Ectodermal cell (in vitro differentiated cells): Measurements from ENCODE around the gene AGMAT.

Experiments
- H3K27ac ChIP-seq: 2 replicates; pipeline ENCODE4 v1.7.0; 2013; ENCODE audit warnings: mild to moderate bottlenecking, low read depth, low read length; ENCODE audit not compliant: insufficient read depth, poor library complexity, severe bottlenecking
- H3K27me3 ChIP-seq: 2 replicates; pipeline ENCODE4 v1.7.0; 2013; ENCODE audit warnings: mild to moderate bottlenecking, low read length; ENCODE audit not compliant: insufficient read depth, control insufficient read depth, poor library complexity, severe bottlenecking
- H3K36me3 ChIP-seq: one replicate; pipeline ENCODE4 v1.7.0; 2013; ENCODE audit warnings: low read length; ENCODE audit not compliant: control insufficient read depth, insufficient read depth
- H3K4me1 ChIP-seq: one replicate; pipeline ENCODE4 v1.7.0; 2013; ENCODE audit warnings: low read length; ENCODE audit not compliant: control insufficient read depth, insufficient read depth
- H3K4me3 ChIP-seq: 2 replicates; pipeline ENCODE4 v1.7.0; 2013; ENCODE audit warnings: low read depth, low read length, control low read depth; ENCODE audit not compliant: insufficient read depth
- H3K9me3 ChIP-seq: 2 replicates; pipeline ENCODE4 v1.7.0; 2013; ENCODE audit warnings: mild to moderate bottlenecking, low read length, moderate library complexity; ENCODE audit not compliant: control insufficient read depth
- WGBS, 2 experiments: methylation state at CpG; one replicate each; pipeline ENCODE4 v1.1.7; 2013; ENCODE audit warnings: missing lambda C conversion rate in 2 of 2; 5-methylcytosine and 5-hydroxymethylcytosine counted together

The AGMAT gene

GRCh38 chr1:15583016-15583706, 1.7 kb downstream of the AGMAT start:
- WGBS, 2 experiments, result 91 to 94% methylated on average over 18 of the region's 18 CpGs
- H3K9me3 ChIP-seq, result no peaks in the 10 kb centered on the region
- H3K27ac ChIP-seq, result no peak overlapping the region
- peaks cover 17% of the 10 kb centered on the region for H3K27me3 ChIP-seq
- H3K4me3 ChIP-seq, result no peak overlapping the region
- H3K36me3 ChIP-seq, result no peaks in the 10 kb centered on the region
- H3K4me1 ChIP-seq, result peaks cover 14% of the 10 kb centered on the region

- Histone ChIP-seq H3K36me3 (no peaks in the 10 kb centered on the region), H3K4me1 (peaks cover 14% of the 10 kb centered on the region), H3K27ac (no peak overlapping the region)
These were observed 5.2 kb downstream of the AGMAT start for GRCh38 chr1:15579683-15580047.

GRCh38 chr1:15578921-15579682, 5.7 kb downstream of the AGMAT start:
- H3K4me3 ChIP-seq, result no peak overlapping the region
- 78 to 79% methylated on average over 16 of the region's 16 CpGs for WGBS, 2 experiments
- peaks cover 5% of the 10 kb centered on the region for H3K27me3 ChIP-seq
- H3K4me1 ChIP-seq, result peaks cover 14% of the 10 kb centered on the region
- no peaks in the 10 kb centered on the region for H3K9me3 ChIP-seq
- H3K36me3 ChIP-seq, result no peaks in the 10 kb centered on the region
- H3K27ac ChIP-seq, result no peak overlapping the region

More at GRCh38 chr1:15579683-15580047, 5.2 kb downstream of the AGMAT start:
- H3K9me3 ChIP-seq, result no peaks in the 10 kb centered on the region
- peaks cover 11% of the 10 kb centered on the region for H3K27me3 ChIP-seq
- H3K4me3 ChIP-seq, result no peak overlapping the region

- 93 to 96% methylated on average over 4 of the region's 4 CpGs for WGBS, 2 experiments
- peaks cover 14% of the 10 kb centered on the region for H3K4me1 ChIP-seq
- no peak overlapping the region for H3K27ac ChIP-seq
- H3K4me3 ChIP-seq, result no peak overlapping the region
- no peaks in the 10 kb centered on the region for H3K9me3 ChIP-seq
- H3K36me3 ChIP-seq, result no peaks in the 10 kb centered on the region
- no peaks in the 10 kb centered on the region for H3K27me3 ChIP-seq
These were observed 7.2 kb downstream of the AGMAT start for GRCh38 chr1:15577691-15578090.

GRCh38 chr1:15575549-15576150, 9.2 kb downstream of the AGMAT start:
- no peaks in the 10 kb centered on the region for H3K36me3 ChIP-seq
- 95 to 96% methylated on average over 5 to 7 of the region's 7 CpGs for WGBS, 2 experiments
- no peak overlapping the region for H3K27ac ChIP-seq
- peaks cover 14% of the 10 kb centered on the region for H3K4me1 ChIP-seq
- H3K9me3 ChIP-seq, result no peaks in the 10 kb centered on the region
- no peak overlapping the region for H3K4me3 ChIP-seq
- H3K27me3 ChIP-seq, result no peaks in the 10 kb centered on the region

- 94 to 97% methylated on average over 6 of the region's 6 CpGs for WGBS, 2 experiments
- no peaks in the 10 kb centered on the region for H3K9me3 ChIP-seq
- H3K27me3 ChIP-seq, result no peaks in the 10 kb centered on the region
- H3K4me3 ChIP-seq, result no peak overlapping the region
- H3K36me3 ChIP-seq, result no peaks in the 10 kb centered on the region
- no peak overlapping the region for H3K27ac ChIP-seq
- H3K4me1 ChIP-seq, result peaks cover 14% of the 10 kb centered on the region
These were observed 10.1 kb downstream of the AGMAT start for GRCh38 chr1:15574741-15575140.

GRCh38 chr1:15573477-15573876, 11.4 kb downstream of the AGMAT start:
- Histone ChIP-seq H3K9me3 (no peaks in the 10 kb centered on the region), H3K27me3 (no peaks in the 10 kb centered on the region), H3K27ac (no peak overlapping the region), H3K4me3 (no peak overlapping the region), H3K4me1 (peaks cover 1% of the 10 kb centered on the region), H3K36me3 (peaks cover 3% of the 10 kb centered on the region)
- WGBS, 2 experiments, result 62 to 69% methylated on average over 9 of the region's 9 CpGs

GRCh38 chr1:15571266-15571665, 13.6 kb downstream of the AGMAT start:
- Histone ChIP-seq H3K27me3 (no peaks in the 10 kb centered on the region), H3K4me1 (no peaks in the 10 kb centered on the region), H3K27ac (no peak overlapping the region), H3K36me3 (peaks cover 23% of the 10 kb centered on the region), H3K4me3 (no peak overlapping the region), H3K9me3 (no peaks in the 10 kb centered on the region)

- Histone ChIP-seq H3K4me1 (no peaks in the 10 kb centered on the region), H3K9me3 (no peaks in the 10 kb centered on the region), H3K27ac (no peak overlapping the region), H3K36me3 (peaks cover 24% of the 10 kb centered on the region), H3K4me3 (no peak overlapping the region), H3K27me3 (no peaks in the 10 kb centered on the region)
- WGBS, 2 experiments, result 96 to 100% methylated on average over 1 of the region's 1 CpG
These were observed 14.0 kb downstream of the AGMAT start for GRCh38 chr1:15570861-15571260.

- Histone ChIP-seq H3K27me3 (no peaks in the 10 kb centered on the region), H3K27ac (no peak overlapping the region), H3K4me1 (no peaks in the 10 kb centered on the region), H3K9me3 (no peaks in the 10 kb centered on the region), H3K36me3 (peaks cover 30% of the 10 kb centered on the region), H3K4me3 (no peak overlapping the region)
- 96 to 97% methylated on average over 18 of the region's 18 CpGs for WGBS, 2 experiments
These were observed 16.3 kb downstream of the AGMAT start for GRCh38 chr1:15568387-15569073.
